ENCODE measurements around the gene CCT7. TPM values are rescaled to one million over a fixed set of nuclear protein-coding genes. Genes with fewer than 3 reads are reported as not detected.

The CCT7 gene
- total and polyA plus RNA-seq, 4 donors, result 129 to 207 (median 178) TPM

DNA sequence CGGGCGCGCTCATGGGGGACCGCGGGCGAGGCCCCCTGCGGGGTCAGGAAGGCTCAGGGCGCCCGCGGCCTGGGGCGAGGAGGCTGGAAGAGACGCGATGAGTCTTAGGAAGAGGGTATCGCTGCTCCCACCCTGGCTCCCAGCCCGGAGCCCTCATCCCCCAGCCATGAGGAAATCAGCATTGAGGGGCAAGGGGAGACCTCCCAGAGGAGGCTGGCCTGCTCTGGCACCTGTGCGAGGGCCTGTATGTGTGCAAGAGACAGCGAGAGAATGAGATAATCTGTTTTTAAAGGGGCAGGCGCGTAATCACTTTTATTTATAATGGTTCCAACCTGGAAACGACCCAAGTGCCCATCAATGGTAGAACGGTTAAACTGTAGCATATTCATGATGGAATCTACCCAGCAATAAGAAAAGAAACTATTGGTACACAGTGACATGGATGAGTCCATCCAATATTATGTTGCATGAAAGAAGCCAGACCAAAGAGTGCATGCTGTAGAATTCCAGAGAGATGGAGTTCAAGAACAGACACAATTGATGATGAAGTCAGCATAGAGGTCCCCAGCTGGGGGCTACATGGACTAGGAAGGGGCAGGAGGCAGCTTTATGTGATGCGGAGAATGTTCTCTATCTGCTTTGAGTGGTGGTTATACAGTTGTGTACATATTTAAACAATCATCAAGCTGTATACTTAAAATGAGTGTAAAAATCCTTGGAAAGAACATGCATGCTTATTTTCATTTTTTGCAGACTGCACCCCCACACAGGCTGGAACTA is 35.8 kb downstream of the CCT7 start:
- Histone ChIP-seq H3K27me3 (ENCODE audit: control insufficient read depth in 3 of 3, insufficient read depth in 3 of 3, low read length in 2 of 3) (peaks cover 0 to 37% (median 20%) of the 10 kb centered on the region in 3 donors), H3K27ac (ENCODE audit: low read depth in 1 of 2, low read length in 1 of 2) (no peak overlapping the region), H3K9ac (ENCODE audit: insufficient read depth in 1 of 2, low read length in 2 of 2) (no peak overlapping the region), H3K9me3 (ENCODE audit: control insufficient read depth in 4 of 4, insufficient read depth in 3 of 4, low read length in 3 of 4) (peaks cover 0 to 8% (median under 1%) of the 10 kb centered on the region in 4 donors), H3K36me3 (ENCODE audit: control insufficient read depth in 4 of 4, insufficient read depth in 4 of 4, low read length in 4 of 4) (no peaks in the 10 kb centered on the region), H3K4me3 (no peak overlapping the region), H3K4me1 (ENCODE audit: control insufficient read depth in 5 of 5, insufficient read depth in 5 of 5, low read length in 5 of 5) (peaks cover 0 to 8% (median 0%) of the 10 kb centered on the region in 5 donors)
- ATAC-seq (ENCODE audit: insufficient read depth, low FRiP score) (no peak), DNase-seq (no peak)
- WGBS, 2 donors, result 31 to 44% methylated on average over 19 to 22 of the region's 22 CpGs
- no peak for TF ChIP-seq CTCF (IDR thresholded peaks at IDR 0.05; ENCODE audit: control extremely low read depth, extremely low read depth)

- Histone ChIP-seq H3K4me1 (ENCODE audit: control insufficient read depth in 5 of 5, insufficient read depth in 5 of 5, low read length in 5 of 5) (peaks cover 0 to 8% (median 0%) of the 10 kb centered on the region in 5 donors), H3K27ac (ENCODE audit: low read depth in 1 of 2, low read length in 1 of 2) (no peak overlapping the region), H3K36me3 (ENCODE audit: control insufficient read depth in 4 of 4, insufficient read depth in 4 of 4, low read length in 4 of 4) (no peaks in the 10 kb centered on the region), H3K27me3 (ENCODE audit: control insufficient read depth in 3 of 3, insufficient read depth in 3 of 3, low read length in 2 of 3) (peaks cover 0 to 32% (median 16%) of the 10 kb centered on the region in 3 donors), H3K9me3 (ENCODE audit: control insufficient read depth in 4 of 4, insufficient read depth in 3 of 4, low read length in 3 of 4) (peaks cover 0 to 9% (median under 1%) of the 10 kb centered on the region in 4 donors), H3K9ac (ENCODE audit: insufficient read depth in 1 of 2, low read length in 2 of 2) (no peak overlapping the region), H3K4me3 (no peak overlapping the region)
- DNase-seq (no peak), ATAC-seq (ENCODE audit: insufficient read depth, low FRiP score) (no peak)
- TF ChIP-seq CTCF (IDR thresholded peaks at IDR 0.05; ENCODE audit: control extremely low read depth, extremely low read depth), result no peak
- WGBS, 2 donors, result 87 to 91% methylated on average over 1 of the region's 1 CpG
Measured at GRCh38 chr2:73272270-73272669, 38.2 kb downstream of the CCT7 start.

DNA sequence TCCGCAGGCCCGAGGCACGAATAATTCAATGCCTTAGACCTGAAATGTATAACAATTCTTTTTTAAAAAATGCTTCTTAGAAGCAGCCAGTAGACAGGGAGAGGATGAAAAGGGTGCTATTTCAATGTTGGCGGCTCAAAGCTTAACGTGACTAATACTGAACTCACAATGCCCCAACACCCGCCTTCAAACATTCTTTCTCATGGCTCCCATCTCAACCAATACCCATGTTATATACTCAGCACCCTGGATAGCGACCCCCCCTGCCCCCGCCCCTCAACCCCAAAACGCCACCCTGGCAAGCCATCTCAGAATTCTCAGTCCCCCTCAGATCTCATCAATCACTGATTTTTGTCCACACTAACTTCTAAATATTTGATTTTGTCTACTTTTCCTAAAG is 45.7 kb downstream of the CCT7 start:
- Histone ChIP-seq H3K27ac (ENCODE audit: low read depth in 1 of 2, low read length in 1 of 2) (no peak overlapping the region), H3K9me3 (ENCODE audit: control insufficient read depth in 4 of 4, insufficient read depth in 3 of 4, low read length in 3 of 4) (peaks cover 0 to 1% (median 0%) of the 10 kb centered on the region in 4 donors), H3K9ac (ENCODE audit: insufficient read depth in 1 of 2, low read length in 2 of 2) (no peak overlapping the region), H3K36me3 (ENCODE audit: control insufficient read depth in 4 of 4, insufficient read depth in 4 of 4, low read length in 4 of 4) (no peaks in the 10 kb centered on the region), H3K27me3 (ENCODE audit: control insufficient read depth in 3 of 3, insufficient read depth in 3 of 3, low read length in 2 of 3) (peaks cover 0 to 16% (median 0%) of the 10 kb centered on the region in 3 donors), H3K4me3 (no peak overlapping the region), H3K4me1 (ENCODE audit: control insufficient read depth in 5 of 5, insufficient read depth in 5 of 5, low read length in 5 of 5) (peaks cover 0 to 8% (median 0%) of the 10 kb centered on the region in 5 donors)
- DNase-seq (no peak), ATAC-seq (ENCODE audit: insufficient read depth, low FRiP score) (no peak)
- WGBS, 2 donors, result 79 to 87% methylated on average over 9 of the region's 9 CpGs
- no peak for TF ChIP-seq CTCF (IDR thresholded peaks at IDR 0.05; ENCODE audit: control extremely low read depth, extremely low read depth)
